ENCODE data around the gene VOPP1.
A peak's percentile ranks its signal among the peaks of the same experiment; 100 is the strongest.

VOPP1 gene

DNA sequence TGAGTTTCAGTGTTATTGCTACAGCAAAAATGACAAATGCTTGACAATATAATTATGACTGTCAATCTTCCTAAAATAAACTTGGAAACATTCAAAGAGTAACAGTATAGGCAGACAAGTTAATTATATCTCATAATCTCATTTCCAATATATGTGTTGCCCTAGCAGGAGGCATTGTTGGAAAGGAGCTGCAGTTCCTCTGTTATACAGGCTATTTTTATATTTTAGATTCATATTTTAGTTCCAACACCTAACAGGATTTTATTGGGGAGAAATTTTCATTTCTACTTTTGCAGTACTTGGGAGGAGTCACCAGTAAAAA is 19.3 kb downstream of the VOPP1 start:
- DNase-seq, result no peak

GRCh38 chr7:55552320-55553023 is 19.8 kb downstream of the VOPP1 start:
- no peak for DNase-seq

DNA sequence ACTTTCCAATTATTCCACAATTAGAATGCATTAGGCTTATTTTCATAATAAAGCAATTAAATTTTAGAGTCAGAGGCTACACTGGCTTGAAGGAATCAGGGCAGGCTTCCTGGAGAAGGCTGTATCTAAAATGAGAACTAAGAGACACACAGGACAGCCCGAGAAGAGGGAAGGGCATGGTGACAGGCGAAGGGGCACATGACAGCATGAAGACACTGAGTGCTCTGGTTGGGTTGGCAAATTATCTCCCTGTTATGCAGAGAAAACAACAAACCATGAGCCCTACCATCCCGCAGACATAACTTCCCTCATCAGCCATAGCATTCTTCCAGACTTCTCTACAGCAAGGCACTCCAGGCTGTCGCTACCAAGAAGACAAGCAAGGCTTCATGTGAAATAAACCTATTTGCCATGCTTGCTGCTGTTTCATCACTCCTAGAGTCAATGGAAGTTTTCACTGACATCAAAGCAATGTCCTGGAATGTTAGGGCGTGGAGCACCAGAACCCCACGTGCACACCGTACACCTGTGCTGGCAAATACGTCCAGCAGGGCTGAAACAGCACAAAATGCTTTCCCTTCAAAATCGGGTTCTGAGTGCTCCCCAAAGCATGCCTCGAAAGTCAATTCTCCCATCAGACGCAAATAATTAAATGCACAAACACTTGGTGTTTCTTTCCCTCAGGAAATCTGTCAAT is 21.3 kb downstream of the VOPP1 start:
- no peak for DNase-seq

DNA sequence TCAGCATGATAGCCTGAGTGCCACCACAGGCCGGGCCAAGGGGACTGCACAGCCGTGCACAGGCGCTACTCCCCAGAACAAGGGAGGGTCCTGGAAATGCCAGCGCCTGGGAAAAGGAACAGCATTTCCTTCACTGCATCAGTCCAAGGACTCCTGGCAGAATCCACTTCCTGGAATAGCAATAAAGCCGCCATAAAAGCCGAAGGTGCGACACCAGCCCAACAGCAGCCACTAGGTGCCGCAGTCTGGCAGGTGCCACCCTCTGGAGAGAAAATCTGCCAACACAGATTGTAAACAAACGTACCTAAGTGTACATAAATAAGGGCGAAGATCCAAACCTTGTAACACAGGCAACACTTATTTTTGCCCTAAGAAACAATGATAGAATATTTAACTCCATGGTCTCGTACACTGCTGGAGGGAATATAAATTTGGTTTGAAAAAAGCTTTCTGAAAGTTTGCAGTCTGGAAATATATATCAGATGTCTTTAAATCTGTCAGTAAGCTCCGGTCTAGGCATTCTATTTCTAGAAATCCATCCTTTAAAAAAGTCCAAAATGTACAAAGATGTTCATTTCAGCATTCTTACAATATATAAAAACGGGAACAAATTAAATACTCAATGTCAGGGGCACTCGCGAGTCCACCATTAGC is 22.2 kb downstream of the VOPP1 start:
- no peak for DNase-seq

DNA sequence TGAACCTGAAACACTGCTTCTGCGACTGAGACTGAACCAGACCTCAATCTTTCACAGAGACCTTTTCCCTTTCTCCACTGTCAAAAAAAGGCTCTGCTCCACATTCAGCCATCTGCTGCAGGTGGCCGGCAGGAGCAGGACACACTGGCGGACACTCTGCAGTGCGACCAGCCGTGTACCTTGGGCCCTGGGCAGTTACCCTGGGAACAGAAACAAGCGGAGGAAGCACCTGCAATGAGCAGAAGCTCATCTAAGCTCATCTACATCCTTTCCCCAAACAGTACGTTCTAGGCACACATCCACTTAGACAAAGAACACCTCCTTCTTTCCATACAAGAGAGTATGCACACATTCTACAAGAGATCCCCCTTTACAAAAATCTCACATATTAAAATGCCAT is 22.8 kb downstream of the VOPP1 start:
- DNase-seq, result peak; percentile 38 to 49

DNA sequence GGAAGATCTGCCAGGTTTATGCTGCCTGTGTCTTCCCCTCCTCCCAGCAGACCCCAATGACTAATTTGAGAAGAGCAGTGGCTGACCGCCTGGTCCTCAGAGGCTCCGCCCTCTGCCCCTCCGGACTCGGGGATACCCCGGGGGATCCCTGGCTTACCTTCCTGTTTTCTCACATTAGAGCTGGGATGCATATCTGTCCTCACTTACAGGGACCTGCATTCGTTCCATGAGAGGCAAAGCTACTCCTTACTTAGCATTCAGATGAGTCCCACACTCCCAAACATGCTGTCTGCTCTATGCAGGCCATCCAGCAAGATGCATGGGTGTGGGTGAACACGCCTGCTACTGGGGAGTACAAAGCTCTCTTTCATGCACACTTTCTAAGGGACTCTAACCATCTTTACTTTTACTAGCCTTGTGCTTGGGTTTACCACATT is 24.0 kb downstream of the VOPP1 start:
- no peak for DNase-seq

DNA sequence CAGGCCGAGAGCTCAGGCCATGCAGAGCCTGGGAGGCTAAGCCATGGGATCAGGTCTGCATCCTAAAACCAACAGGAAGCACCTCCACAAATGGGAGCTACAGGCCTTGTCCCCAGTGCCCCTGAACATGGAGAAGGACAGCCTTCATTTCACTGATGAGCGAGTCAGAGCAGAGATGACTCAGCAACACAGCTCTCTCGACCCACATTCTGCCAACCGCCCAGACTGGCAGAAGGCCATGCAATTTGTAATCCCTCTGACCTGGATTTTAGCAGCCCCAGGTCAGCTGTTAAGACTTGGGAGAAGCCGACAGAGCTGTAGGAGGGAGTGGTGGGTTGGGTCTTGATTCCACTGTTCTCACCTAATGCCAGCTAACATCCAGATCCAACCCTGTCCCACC is 25.5 kb downstream of the VOPP1 start:
- DNase-seq, result peak; percentile 30 to 85

- DNase-seq, result no peak
Observed at GRCh38 chr7:55545496-55545895, 26.8 kb downstream of the VOPP1 start.

GRCh38 chr7:55540226-55540858 is 32.0 kb downstream of the VOPP1 start:
- DNase-seq, result no peak

- no peak for DNase-seq
Observed at GRCh38 chr7:55539380-55539779, 32.9 kb downstream of the VOPP1 start.

GRCh38 chr7:55538538-55538937 is 33.8 kb downstream of the VOPP1 start:
- DNase-seq, result no peak

DNA sequence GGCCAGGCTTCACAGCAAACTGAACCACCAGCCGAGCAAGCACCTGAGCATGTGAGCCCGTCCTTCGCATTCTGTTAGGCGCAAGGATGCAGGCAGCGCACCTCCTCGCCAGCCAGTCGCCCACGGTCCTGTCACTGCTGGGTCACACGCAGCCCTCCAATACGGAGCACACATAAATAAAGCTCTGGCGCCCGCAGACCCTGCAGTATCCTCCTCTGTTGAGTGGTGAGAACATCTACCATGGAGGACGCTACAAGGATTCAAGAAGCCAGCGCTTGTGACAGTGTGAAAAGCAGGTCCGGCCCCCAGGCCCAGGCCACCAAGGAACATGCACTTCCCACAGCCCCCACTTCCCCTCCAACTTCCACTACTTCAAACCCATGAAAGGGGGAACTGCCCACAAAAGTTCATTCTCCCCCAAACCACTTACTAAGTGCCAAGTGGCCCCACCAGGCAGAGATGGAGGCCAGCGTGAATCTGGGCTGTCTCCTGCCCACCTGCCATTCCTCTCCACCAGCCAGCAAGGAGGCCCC is 34.8 kb downstream of the VOPP1 start:
- no peak for DNase-seq

GRCh38 chr7:55536619-55537457 is 35.5 kb downstream of the VOPP1 start:
- no peak for DNase-seq

DNA sequence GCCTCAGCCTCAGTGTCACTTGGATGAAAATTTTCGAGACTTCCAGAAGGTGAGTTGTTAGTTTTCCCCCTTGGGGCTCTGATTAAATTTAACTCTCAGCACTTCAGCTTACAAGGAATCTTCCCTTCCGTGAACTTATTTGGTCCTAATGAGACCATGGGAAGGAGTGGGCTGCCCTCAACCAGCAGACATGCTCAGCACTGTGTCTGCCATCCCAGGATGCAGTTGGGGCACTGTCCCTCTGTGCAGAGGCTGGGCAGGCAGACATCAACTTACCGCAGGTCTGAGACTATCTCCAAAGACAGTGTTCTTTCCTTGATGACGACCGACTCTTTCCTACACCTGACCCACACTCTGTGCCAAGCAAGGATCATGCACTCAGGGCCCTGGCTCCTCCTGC is 36.7 kb downstream of the VOPP1 start:
- no peak for DNase-seq

DNA sequence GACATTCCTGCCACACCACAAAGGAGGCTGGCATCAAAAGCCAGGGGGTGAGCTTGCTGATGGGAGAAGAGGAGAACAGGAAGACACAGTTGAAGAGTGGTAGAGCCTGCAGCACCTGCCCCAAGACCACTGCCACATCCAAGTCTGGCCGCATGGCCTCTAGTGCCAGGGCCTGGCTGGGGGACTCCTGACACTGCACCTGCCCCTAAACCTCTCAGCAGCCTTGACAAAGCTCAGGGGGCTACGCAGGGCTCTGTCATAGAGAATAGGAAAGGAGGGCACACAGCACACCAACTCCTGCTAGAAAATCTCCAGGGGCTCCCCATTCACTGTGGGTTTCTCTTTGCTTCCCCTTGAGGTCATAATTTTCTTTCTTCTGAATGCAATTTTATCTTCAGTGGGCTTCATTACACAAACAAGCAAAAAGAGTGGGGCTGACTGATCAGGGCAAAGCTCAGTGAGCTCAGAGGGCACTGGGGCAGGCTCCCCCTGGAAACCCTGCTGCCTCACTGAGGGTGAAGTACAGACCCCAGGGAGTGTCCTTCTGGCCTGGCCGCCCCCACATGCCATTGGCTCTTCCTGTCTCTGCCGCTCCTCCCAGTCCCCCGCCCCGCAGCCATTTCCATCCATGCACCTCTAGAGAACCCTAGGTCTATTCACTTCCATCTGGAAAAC is 37.2 kb downstream of the VOPP1 start:
- no peak for DNase-seq

DNA sequence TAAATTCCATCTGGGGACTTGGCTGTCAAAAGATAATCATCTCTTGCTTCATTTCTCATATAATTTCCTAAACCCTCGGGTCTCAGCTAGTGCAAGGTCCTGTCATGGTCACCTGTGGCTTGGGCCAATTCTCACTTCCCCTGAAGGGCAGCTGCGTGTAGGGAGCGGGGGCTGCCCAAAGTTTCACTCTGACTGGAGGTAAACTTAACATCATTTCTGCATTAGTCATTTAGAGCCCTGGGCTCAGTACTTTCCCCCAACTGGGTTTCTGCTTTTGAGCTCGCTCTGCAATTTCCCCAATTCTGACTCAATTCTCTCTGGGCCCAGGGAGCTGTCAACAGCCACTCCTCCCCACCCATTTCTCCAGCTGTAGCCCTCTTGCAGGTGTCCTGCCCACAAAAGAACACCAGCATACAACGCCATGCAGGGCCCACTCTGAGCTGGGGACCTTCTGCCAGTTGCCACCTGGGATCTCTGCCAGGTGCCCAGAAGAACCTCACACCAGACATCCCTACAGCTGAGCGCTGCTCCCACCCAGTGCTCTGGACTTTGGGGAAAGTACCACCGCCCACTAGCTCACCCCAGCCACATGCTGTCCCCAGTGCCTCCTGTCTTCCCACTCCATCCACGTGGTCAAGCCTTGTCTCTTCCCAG is 37.9 kb downstream of the VOPP1 start:
- no peak for DNase-seq

GRCh38 chr7:55533729-55534080 is 38.6 kb downstream of the VOPP1 start:
- no peak for DNase-seq

DNA sequence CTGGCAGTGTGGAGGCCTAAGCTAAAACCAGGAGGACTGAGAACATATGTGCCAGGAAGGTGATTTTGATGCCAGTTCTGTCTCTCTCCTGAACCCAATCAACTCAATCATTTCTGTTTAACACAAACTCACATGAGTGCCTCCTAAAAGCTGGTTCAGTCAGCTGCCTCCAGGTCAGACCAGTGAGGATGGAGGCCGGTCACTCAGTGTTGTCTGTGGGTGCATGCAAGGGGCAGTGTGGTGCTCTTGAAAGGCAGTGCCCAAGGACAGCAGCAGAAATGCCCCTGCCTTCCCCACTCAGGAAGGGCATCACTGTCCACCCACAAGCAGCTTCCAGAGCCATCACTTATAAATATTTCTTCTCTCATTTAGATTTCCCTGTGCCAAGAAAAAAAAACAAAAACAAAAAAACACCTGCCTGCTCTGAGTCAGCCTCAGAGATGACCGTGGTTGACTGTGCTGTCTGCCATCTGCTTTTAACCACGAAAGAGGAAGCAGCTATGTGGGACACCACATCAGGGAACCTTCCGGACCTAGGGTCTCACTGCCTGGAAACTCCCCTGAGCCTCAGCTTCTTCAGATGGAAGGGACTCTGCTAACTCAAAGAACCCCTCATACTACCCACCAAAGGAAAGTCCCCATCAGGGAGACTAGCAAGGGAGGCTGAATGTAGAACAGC is 39.1 kb downstream of the VOPP1 start:
- DNase-seq, result no peak

DNA sequence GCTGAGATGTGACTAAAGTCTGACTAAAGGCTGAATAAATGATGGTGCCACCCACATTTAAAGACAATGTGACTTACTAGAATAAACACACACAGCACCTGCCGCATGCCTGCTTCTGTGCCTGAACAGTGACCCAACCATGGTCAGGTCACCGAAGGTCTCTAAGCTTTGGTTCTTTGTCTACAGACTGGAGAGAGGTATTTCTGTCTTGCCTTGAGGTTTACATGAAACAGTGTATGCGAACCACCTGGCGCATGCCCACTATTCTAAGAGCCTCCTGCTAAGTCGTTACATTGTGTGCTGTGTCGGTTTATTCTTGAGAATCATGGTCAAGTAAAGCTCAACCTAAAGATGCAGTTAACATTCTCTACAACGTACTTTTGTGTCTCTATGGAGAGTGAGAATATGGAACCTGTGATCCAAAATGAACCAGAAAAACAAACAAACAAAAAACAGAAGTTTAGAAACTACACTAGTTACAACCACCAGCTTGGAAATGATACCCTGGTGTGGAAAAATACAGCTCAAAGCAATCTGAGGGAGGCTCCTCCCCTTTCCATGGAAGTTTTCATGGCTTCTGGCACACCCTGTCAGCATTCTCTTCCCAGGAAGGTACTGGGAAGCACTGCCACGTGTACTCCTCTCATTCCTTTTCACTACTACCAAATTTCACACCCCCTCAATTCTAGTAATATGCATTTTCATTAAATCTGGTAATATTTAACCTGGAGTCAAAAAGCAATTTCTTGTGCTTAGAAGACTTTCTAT is 40.0 kb downstream of the VOPP1 start:
- DNase-seq, result no peak

GRCh38 chr7:55531536-55531935 is 40.8 kb downstream of the VOPP1 start:
- DNase-seq, result no peak
